Stimulated activated CD8-positive, alpha-beta memory T cell treated with anti-CD3 and anti-CD28 coated beads, Interleukin-12 subunit alpha, Interleukin-12 subunit beta, amount 100 ng/mL, for 1 hour (primary cell): Measurements from ENCODE around the gene ATP2A1.
"Not testable (repeated sequence)": the region's sequence is repeated elsewhere in the genome, so short reads cannot be mapped to it uniquely, and the experiment has no call there.

ENCODE experiments used
- DNase-seq: peaks from one replicate; pipeline ENCODE4 v3.0.0-alpha.2; 2020; ENCODE audit warnings: low read depth

Gene ATP2A1

DNA sequence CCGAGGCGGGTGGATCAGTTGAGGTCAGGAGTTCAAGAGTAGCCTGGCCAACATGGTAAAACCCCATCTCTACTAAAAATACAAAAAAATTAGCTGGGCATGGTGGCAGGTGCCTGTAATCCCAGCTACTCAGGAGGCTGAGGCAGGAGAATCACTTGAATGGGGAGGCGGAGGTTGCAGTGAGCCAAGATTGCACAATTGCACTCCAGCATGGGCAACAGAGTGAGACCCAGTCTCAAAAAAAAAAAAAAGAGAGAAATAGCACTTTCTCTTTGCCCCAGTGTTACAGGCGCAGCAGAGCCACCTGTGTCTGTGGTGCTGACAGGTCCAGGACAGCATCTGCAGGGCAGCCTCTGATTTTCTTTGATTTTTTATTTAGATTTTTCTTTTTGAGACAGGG, 3.3 kb downstream of the ATP2A1 start:
- not testable (repeated sequence) for DNase-seq

DNA sequence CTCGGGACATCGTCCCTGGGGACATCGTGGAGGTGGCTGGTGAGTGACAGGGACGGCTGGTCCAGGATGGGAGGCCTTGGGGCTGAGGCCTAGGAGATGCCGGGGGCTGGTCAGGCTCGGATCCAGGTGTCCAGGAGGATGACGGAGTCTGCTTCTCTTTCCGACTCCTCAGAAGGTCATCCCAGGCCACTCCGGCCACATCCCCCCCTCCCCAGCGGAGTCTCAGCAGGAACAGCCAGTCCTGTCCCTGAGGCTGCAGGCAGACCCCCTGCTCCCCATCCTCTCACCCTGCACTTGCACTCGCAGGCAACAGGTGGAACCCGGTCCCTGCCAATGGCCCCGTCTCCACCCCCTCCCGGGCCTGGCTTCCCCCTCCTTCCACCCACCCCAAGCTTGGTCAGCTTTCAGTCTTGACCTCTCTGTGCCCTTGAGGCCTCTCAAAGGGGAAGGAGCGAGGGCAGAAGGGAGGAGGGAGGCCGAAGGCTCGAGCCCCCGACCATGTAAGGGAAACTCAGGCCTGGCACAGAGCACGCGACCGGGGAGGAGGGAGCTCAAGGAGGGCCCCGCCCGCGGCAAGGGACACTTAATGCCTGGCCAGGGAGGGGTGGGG, 4.4 kb downstream of the ATP2A1 start:
- DNase-seq: no peak

DNA sequence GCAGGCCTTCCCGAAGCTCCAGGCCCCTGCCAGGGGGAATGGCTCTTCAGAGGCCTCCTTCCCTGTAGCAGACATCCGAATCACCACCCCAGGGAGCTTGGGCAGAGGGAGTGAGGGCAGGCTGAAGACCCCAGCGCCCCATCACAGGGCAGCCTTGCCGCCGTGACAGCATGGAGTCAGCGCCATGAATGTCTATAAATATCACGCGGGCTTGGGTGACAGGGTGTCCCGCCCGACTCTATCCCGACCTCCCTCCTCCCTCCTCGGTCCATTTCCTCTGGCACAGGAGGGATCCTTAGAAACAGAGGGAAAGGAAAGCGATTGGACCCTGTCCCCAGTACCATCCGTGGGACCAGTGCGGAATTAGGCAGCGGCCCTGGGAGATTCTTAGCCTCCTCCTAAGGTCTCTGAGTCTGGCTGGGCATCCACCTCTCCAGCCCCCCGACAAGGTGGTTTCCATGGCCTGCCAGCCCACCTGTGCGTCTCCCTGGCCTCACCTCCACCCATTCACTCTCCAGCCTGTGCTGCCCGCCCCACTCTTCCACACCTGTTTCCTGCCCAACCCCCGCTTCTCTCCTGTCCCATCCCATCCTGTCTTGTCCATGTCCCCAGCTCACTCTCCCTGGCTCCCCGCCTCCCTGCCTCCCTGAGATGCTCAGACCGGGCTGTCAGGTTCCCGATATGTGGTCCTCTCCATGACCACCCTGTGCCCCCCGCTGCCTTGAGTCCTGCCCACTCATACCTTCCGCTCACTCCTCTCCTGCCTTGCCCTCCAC, 5.1 kb downstream of the ATP2A1 start:
- no peak for DNase-seq

DNA sequence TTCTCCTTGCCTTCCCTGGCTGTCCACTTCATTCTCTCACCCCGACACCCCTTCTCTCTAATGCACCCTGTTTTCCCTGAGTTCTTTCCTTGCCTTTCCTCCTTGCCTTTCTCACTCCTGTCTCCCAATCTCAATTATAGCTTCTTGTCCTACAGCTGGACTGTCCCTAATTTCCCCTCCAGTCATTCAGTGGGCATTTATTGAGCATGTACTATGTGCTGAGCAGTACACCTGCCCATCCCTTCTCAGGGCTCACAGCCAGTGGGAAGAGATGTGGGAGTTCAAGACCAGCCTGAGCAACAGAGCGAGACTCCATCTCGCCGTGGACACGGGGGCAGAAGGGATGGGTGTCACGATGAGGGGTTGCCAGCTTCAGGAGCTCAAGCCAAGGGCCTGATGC, 5.8 kb downstream of the ATP2A1 start:
- DNase-seq: no peak

DNA sequence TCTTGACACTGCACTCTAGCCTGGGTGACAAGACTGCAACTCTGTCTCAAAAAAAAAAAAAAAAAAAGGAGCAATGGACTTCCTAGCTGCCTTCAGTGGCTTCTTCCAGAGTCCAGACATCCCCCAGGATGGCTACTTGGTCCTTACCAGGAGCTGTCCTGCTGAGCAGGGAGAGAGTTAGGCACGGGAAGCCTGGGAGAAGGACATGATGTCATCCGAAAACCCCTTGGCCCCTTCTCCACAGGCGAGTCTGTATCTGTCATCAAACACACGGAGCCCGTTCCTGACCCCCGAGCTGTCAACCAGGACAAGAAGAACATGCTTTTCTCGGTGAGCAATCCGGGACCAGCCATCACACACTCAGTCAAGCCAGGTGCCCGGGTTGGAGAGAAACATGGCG, 8.7 kb downstream of the ATP2A1 start:
- no peak for DNase-seq

DNA sequence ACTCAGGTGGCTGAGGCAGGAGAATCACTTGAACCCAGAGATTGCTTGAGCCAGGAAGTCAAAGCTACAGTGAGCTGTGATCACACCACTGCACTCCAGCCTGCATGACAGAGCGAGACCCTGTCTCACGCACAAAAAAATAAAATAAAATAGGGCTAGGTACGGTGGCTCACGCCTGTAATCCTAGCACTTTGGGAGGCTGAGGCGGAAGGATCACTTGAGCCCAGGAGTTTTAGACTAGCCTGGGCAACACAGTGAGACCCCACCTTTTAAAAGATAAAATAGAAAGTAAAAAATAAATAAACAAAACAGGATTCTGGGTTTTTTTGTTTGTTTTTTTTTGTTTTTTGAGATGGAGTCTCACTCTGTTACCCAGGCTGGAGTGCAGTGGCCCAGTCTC, 12.1 kb downstream of the ATP2A1 start:
- DNase-seq: not testable (repeated sequence)

DNA sequence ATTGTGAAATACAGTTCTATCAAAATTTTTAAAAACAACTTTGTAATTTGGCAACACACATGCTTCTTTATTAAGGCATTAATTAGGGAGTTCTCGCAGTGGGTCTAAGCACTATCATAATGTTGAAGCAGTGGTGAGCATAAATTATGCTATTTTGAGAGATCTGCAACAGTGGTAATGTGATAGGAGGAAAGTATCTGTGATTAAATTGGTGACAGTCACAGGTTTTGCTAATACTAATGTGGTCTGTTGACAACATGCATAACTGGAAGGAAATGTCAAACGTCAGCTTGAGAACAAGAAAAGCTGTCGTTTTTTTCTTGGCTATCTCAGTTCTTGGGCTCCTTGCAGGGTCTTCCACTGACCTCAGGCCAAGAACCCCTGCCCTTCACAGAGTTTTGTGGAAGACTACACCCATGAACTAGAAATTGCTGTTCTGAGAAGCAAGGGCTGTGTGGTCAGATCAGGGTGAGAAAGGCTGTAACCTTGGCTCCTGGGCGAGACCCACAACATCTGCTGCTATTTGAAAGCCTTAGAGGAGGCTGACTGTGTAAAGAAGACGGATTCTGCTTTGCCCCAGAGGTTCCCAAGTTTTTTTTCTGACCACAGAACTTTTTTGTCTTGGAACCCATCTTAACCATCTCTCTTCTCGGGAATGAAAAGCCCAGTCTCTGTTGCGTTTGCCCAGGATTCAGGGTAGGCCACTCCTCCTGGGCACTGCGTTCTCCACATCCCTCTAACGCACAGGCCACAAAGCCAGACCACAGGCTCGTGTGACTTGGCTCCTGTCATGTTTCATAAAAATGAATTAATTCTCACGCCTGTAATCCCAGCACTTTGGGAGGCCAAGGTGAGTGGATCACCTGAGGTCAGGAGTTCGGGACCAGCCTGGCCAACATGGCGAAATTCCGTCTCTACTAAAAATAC, 13.9 kb downstream of the ATP2A1 start:
- DNase-seq: no peak

DNA sequence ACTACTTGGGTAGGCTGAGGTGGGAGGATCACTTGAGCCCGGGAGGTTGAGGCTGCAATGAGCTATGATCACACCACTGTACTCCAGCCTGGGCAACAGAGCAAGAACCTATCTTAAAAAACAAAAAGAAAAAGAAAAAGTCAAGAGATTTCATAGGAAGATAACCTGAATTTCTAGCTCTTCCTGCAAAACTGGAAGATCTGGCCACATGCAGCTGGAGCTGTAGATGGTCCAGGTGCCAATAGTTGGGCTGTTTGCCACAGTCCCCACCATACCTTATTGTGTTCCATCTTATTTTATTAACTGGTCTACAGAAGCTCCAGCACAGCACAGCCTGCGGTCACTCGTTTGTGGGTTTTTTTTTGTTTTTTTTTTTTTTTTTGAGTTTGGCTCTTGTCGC, 15.0 kb downstream of the ATP2A1 start:
- DNase-seq: no peak

DNA sequence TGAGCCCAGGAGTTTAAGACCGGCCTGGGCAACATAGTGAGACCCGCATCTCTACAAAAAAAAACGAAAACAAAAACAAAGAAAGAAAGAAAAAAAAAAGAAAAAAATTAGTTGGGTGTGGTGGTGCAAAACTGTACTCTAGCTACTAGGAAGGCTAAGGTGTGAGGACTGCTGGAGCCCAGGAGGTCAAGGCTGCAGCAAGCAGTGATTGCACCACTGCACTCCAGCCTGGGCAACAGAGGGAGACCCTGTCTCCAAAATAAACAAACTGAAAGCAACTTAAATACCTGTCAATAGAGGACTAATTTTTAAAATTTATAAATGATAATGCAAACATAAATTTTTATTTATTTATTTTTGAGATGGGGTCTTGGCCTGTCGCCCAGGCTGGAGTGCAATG, 17.3 kb downstream of the ATP2A1 start:
- DNase-seq: no peak

DNA sequence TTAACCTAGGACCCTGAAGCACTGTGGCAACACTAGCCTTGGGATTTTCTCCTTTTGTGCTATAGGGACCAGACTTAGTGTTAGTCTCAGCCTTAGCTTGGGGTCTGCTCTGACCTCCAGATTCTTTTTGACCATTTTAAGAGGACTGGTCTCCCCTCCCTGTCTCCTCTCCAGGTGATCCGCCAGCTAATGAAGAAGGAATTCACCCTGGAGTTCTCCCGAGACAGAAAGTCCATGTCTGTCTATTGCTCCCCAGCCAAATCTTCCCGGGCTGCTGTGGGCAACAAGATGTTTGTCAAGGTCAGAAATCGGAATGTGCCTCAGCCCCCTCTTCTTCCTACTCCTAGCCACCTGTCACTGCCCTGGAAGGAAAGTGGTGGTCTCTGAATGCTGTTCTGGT, 19.5 kb downstream of the ATP2A1 start:
- DNase-seq: no peak

DNA sequence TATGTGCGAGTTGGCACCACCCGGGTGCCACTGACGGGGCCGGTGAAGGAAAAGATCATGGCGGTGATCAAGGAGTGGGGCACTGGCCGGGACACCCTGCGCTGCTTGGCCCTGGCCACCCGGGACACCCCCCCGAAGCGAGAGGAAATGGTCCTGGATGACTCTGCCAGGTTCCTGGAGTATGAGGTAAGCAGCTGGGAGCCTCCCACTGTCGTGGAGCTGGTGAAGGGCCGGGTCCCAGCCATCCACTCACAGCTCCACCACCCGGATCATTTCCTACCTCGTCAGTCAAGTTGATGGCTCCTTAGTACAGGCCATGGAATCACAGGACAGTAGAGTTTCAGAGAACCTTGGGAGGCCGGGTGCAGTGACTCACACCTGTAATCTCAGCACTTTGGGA, 20.0 kb downstream of the ATP2A1 start:
- DNase-seq: no peak

DNA sequence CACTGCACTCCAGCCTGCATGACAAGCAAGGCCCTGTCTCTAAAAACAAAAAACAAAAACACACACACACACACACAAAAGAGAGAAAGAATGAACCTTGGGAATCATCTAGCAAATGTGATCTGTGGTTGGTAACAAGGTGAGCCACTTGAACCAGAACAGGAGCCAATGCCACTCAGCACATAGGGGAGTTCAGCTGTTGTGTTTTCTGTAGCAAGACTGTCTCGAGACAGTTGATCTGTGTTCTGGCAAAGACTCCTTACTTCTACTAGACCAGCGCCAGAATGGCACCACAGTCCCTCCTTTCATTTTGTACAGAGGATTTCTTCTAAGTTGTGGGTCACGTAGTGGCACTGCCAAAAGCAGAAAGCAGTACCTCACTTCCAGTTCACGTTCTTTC, 20.7 kb downstream of the ATP2A1 start:
- no peak for DNase-seq

DNA sequence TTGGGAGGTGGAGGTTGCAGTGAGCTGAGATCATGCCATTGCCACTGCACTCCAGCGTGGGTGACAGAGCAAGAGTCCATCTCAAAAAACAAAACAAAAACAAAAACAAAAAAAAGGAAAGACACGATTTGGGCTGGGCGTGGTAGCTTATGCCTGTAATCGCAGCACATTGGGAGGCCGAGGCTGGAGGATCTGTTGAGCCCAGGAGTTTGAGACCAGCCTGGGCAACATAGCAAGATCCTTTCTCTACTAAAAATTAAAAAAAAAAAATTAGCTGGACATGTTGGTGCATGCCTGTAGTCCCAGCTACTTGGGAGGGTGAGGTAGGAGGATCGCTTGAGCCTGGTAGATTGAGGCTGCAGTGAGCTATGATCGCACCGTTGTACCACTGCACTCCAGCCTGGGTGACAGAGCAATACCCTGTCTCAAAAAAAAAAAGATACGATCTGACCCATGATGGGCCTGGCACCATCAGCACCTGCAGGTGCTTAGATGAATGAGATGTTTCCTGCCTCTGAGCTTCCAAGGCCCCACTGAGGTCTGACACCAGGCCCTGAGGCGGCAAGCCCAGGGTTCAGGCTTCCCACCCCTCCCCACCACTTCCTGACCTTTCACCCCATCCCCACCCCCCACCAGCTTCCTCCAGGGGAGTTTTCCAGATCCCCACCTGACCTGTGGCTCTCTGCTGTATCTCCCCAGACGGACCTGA, 21.7 kb downstream of the ATP2A1 start:
- no peak for DNase-seq

DNA sequence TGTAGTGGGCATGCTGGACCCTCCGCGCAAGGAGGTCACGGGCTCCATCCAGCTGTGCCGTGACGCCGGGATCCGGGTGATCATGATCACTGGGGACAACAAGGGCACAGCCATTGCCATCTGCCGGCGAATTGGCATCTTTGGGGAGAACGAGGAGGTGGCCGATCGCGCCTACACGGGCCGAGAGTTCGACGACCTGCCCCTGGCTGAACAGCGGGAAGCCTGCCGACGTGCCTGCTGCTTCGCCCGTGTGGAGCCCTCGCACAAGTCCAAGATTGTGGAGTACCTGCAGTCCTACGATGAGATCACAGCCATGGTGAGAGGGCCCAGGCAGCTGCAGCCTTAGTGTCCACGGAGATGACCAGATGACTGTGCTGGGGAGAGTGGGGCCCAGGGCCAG, 22.3 kb downstream of the ATP2A1 start:
- DNase-seq: no peak

DNA sequence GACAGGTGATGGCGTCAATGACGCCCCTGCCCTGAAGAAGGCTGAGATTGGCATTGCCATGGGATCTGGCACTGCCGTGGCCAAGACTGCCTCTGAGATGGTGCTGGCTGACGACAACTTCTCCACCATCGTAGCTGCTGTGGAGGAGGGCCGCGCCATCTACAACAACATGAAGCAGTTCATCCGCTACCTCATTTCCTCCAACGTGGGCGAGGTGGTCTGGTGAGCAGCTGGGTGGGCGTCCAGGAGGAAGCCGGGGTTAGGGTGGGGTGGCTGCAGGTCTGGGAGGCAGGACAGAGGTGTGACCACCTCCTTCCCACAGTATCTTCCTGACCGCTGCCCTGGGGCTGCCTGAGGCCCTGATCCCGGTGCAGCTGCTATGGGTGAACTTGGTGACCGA, 23.6 kb downstream of the ATP2A1 start:
- no peak for DNase-seq

DNA sequence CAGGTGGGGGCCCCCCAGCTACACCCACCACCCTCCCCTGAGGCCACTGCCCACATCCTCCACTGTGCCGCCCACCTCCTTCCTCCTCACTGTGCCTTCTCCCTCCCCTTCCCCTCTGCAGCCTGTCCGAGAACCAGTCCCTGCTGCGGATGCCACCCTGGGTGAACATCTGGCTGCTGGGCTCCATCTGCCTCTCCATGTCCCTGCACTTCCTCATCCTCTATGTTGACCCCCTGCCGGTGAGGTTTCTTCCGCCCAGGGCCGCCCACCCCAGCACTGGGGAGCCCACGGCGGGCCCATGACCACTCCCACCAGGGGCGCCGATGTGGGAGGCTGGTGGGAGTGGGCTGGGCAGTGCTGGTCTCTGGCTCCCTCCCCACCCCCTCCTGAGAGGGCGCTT, 24.6 kb downstream of the ATP2A1 start:
- DNase-seq: no peak

DNA sequence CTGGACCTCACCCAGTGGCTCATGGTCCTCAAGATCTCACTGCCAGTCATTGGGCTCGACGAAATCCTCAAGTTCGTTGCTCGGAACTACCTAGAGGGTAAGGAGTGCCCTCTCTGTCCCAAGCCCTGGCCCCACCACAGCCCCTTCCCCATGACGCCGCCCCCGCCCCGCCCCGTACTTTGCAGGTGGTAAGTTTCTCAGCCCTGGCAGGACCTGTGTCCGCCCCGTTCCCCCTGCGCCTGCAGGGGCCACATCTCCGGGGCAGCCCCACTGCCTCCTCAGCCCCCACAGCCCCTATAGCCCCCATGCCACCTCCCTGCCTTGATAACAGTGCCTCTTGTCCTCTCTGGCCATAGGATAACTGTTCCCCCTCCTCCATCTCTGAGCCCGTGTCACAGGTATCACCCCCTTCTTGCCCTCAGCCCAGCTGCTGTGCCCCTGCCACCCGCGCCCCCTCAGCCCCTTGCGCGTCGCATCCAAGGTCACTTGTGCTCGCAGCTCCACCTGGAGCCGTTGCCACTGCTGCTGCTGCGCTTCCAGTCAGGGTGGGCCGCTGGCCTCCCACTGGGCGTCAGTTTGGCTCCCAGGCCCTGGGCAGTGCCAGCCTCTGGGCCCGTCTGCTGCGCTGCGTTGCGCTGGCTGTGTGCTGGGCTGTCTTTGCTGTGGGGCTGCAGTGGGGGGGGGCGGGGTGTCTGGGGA, 25.2 kb downstream of the ATP2A1 start:
- no peak for DNase-seq

DNA sequence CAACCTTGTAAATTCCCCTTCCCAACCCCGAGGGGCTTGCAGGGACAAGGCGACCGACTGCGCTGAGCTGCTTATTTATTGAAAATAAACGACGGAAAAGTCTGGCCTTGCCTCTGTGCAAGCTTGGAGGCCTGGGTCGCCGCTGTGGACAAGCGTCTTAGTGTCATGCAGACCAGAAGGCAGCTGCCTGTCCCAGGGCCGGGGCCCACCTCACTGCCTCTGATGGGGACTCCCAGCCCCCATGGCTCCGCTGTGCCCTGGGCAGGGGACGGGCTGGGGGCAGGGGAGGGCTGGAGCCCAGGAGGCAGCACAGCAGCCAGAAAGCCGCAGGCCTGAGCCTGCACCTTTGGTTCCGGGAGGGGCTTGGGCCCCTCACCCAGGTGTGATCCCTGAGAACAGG, 26.1 kb downstream of the ATP2A1 start:
- DNase-seq: no peak

DNA sequence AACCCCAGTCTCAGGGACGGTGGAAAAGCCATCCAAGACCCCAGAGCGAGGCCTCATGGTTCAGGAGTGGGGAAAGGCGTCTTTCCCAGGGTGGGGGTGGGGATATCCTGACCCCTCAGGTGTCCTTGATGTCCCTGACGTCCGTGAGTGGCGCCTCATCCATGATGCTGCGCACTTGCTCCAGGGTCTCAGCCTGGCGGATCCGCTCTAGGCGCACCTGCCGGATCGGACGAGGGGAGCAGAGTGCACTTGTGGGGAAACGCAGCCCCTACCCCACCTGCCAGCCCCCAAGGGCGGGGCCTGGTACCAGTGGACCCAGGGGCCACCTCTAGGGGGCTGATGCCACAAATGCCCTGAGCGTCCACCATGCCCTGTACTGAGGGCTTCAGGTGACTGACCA, 26.5 kb downstream of the ATP2A1 start:
- no peak for DNase-seq

DNA sequence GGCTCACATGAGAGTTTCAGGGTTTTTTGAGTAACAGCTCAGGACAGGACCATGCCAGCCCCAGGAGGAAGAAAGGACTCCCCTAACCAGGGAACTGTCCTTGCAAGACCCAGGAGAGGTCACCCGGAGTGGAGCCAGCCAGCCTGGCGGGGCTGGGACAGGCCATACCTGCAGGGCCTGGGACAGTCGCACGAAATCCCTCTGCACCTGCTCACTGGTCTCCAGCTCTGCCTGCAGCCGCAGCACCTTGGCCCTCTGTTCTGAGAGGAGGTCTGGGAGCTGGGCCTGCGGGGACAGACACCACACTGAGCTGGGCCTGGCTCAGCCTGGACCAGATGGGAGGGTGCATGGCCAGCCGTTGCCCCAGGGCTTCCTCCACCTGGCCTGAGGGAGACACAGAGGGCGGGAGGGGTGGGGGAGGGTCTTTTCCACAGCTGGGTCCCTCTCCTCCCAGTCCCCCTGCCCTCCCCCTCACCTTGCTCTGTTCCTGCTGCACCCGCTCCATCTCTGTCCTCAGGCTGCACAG, 27.0 kb downstream of the ATP2A1 start:
- DNase-seq: no peak

DNA sequence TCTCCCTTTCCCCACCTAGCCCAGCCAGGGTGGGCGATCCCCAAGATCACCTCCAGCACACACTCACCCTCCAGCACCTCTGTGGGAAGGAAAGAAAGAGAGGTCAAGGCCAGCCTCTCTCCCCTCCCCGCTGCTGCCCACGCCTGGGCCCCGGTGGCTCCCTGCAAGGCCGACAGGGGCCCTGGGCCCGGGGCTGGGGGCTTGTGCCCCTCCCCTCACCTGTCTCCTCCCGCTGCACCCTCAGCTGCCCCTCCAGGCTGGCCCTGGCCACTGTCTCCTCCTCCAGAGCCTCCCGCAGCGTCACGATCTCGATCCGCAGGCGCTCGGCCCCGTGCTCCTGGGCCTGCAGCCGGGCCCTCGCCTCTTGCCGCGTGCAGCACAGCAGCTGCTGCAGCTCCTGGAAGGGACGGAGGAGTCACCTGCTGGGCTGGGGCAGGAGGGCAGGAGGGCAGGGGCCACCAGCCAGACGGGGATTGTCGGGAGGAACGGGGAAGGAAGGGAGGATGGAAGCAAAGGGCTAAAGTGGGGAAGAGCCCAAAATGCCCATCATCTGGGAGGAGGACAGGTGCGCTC, 27.6 kb downstream of the ATP2A1 start:
- no peak for DNase-seq
